Endothelial cell of coronary artery (primary cell): ENCODE measurements around the gene CDNF. TPM values are rescaled to one million over a fixed set of nuclear protein-coding genes. Genes with fewer than 3 reads are reported as not detected.

Experiments used
- total RNA-seq: library from RNA; depleted of rRNA; stranded (reverse); fragments of >200 nt; gene quantifications from 2 replicates; pipeline ENCODE4 v1.2.3, GENCODE V29; 2014

The CDNF gene
- total RNA-seq: 0.36 and 0.47 TPM in 2 replicates

DNA sequence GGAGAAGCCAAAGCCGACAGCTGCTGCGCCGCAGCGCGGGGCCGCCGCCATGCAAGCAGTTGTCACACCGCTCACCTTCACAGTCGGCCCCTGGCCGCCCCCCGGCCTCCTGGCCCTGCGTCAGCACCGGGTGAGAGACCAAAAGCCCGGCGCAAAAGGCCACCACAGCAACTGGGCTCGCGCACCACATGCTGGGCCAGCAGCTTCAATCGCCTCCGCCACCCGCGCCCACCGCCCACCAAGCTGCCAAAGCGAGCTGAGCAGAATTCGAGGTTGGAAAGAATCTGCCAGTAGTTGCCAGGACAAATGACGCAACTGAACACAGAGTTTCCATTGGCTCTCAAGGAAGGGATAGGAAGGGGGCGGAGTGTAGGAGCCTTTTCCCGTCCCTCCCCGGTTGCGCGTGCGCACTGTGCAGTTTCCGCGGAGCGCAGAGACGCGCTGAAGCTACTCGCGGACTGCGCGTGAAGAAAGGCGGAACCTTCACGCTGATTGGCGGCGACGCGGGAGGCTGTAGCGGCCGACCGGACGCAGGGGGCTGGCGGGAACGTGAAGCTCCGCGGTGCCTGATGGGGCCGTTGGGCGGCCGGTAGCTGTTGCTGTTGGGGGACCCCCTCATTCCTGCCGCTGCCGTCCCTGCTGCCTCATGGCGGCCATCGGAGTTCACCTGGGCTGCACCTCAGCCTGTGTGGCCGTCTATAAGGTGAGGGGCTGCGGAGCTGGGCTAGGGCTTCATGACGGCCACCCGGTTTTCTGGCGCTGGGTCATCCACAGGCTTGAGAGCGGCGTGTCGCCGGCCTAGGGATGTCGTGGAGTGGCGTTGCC is at the start of gene CDNF, which contains the start of the genes HSPA14 and MSANTD7:
Gene CDNF (minus strand): TSS at position 281 of the 825 bp plus-strand sequence. CDS start 91 bp downstream, at position 190.
Gene HSPA14 (plus strand): TSS at position 550 of the 825 bp plus-strand sequence. CDS start 97 bp downstream, at position 647.
Gene MSANTD7 (plus strand): TSS at position 550 of the 825 bp plus-strand sequence. CDS start 3,979 bp downstream, outside the sequence.

DNA sequence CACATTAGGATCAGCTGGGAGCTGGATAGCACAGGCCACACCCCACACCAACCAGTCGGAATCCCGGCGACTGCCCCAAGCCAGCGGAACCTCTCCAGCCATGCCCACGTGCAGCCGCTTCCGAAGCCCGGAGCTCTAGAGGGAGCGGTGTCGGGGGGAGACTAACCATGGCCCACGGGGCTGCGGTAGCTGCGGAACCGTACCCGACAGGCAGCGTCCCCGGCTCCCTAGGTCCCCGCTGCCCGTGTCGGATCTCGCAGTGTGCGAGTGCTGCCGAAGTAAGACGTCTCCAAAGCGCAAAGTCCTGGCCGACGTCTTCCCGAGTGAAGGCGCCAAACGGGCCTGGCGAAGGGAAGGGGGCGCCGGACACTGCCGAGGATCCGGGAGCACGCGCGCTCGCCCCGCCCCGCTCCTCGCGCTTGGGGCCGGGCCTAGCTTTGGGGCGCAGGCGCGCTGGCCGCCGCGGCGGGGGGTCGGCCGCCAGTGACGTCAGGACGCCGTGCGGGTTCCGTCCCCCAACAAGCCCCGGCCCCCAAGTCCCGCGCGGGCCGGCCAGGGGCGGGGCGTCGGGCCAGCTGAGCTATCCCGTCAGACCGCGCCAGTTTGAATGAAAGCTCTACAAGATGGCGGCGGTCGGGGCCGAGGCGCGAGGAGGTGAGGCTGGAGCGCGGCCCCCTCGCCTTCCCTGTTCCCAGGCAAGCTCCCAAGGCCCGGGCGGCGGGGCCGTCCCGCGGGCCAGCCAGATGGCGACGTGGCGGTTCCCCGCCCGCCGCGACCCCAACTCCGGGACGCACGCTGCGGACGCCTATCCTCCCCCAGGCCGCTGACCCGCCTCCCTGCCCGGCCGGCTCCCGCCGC is 40.7 kb upstream of the CDNF start, which contains the start of gene SUV39H2:
Gene SUV39H2 (plus strand): TSS at position 601 of the 858 bp plus-strand sequence. CDS start 23 bp downstream, at position 624.

DNA sequence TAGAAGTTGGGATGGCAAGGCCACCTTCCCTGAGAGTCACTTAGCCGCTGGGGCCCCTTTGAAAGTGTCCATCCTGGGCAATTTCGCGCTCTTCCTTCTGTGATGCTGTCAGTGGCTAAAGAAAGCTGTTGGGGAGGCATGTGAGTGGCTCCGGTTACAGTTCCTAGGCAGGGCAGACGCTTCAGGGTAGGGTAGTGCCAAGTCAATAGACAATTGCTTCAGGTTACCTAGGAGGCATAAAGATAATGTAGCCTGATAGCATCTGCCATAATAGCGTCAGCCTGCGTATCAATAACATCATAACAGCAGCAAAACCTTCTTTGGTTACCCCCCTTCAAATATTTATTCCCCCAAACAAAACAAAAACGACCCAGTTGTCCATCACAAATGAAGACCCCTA is 63.0 kb downstream of the CDNF start, which contains the start of gene FAM107B:
Gene FAM107B (minus strand): TSS at position 101 of the 400 bp plus-strand sequence. CDS start 234 bp downstream, outside the sequence.

Other genes starting within 250 kb of the CDNF start
- 73.5 and 110 TPM in 2 replicates for gene FAM107B, start 63.1 kb downstream of the CDNF start, total RNA-seq
- gene HSPA14, start 269 bp upstream of the CDNF start, total RNA-seq: 10.2 and 15.2 TPM in 2 replicates
- gene MSANTD7, start 269 bp upstream of the CDNF start, total RNA-seq: 17.9 and 20.1 TPM in 2 replicates
- 14.1 and 15.7 TPM in 2 replicates for gene SUV39H2, start 40.8 kb upstream of the CDNF start, total RNA-seq
- 5.7 and 8.3 TPM in 2 replicates for gene DCLRE1C, start 116.1 kb upstream of the CDNF start, total RNA-seq
- not detected in 2 replicates for gene MEIG1, start 121.4 kb upstream of the CDNF start, total RNA-seq
- 0.09 and 5.4 TPM in 2 replicates for gene OLAH, start 205.9 kb upstream of the CDNF start, total RNA-seq